ENCODE data around the gene WDR5. TPM values are rescaled to one million over a fixed set of nuclear protein-coding genes. Genes with fewer than 3 reads are reported as not detected.

Gene WDR5
- polyA plus RNA-seq, 1 experiment: 23.8 TPM

DNA sequence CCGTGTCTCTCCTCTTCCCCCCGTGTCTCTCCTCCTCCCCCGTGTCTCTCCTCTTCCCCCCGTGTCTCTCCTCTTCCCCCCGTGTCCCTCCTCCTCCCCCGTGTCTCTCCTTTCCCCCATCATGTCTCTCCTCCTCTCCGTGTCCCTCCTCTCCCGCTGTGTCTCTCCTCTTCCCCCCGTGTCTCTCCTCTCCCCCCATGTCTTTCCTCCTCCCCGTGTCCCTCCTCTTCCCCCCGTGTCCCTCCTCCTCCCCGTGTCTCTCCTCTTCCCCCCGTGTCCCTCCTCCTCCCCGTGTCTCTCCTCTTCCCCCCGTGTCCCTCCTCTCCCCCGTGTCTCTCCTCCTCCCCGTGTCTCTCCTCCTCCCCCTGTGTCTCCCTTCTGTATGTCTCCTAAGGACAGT is 41.3 kb downstream of the WDR5 start:
- no peak for DNase-seq (ENCODE audit: low read depth)
- CTCF ChIA-PET: interaction anchor here (3.6 kb wide), 1 partner anchor 265 kb away, joined by 36 read pairs; no protein-coding TSS in a partner anchor
- POLR2A ChIA-PET: no interaction called here
- Histone ChIP-seq H3K27me3 (ENCODE audit: control insufficient read depth, insufficient read depth, low read length) (peaks cover 13% of the 10 kb centered on the region), H3K4me3 (ENCODE audit: low read depth, low read length) (no peak overlapping the region), H3K36me3 (ENCODE audit: control insufficient read depth, insufficient read depth, low read length) (no peaks in the 10 kb centered on the region)
- TF ChIP-seq, protein P1, sequence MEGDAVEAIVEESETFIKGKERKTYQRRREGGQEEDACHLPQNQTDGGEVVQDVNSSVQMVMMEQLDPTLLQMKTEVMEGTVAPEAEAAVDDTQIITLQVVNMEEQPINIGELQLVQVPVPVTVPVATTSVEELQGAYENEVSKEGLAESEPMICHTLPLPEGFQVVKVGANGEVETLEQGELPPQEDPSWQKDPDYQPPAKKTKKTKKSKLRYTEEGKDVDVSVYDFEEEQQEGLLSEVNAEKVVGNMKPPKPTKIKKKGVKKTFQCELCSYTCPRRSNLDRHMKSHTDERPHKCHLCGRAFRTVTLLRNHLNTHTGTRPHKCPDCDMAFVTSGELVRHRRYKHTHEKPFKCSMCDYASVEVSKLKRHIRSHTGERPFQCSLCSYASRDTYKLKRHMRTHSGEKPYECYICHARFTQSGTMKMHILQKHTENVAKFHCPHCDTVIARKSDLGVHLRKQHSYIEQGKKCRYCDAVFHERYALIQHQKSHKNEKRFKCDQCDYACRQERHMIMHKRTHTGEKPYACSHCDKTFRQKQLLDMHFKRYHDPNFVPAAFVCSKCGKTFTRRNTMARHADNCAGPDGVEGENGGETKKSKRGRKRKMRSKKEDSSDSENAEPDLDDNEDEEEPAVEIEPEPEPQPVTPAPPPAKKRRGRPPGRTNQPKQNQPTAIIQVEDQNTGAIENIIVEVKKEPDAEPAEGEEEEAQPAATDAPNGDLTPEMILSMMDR (IDR thresholded peaks at IDR 0.05; ENCODE audit: insufficient read depth, low read depth, low read length): no peak

DNA sequence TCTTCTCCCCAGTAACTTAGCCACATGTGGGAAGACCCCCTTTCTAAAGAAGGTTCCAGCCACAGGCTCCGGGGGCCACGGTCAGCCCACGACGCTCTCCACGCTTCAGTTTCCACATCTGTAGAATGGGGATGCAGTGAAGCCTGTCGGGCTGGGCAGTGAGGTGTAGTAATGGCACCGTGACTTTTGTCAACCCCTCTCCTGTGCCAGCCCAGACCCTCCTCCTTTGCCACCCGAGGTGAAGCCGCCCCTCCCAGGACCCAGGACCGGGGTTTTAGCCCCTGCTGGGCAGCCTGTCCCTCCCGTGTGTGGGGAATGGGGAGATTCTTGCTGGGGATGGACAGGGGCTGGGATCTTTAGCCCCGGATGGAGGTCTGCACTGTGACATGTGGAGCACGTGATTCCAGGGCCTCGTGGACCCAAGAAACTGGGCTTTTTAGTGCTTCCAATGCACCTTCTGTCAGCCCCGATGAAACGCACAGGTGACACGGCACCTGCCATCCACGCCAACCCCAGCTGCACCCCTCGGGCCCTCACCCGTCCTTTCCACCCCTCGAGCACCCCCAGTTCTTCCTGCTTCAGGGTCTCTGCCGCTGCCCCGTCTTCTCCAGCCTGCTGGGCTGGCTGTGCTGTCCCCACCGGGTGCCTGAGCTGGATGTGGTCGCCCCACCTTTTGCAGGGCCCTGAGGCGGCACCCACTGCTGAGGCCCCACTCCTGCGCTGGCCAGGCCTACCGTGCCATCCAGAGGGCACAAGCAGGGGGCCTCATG is 41.9 kb downstream of the WDR5 start:
- TF ChIP-seq, protein P1 (IDR thresholded peaks at IDR 0.05; ENCODE audit: insufficient read depth, low read depth, low read length): no peak
- H3K4me3 ChIP-seq (ENCODE audit: low read depth, low read length): no peak overlapping the region
- no peaks in the 10 kb centered on the region for H3K36me3 ChIP-seq (ENCODE audit: control insufficient read depth, insufficient read depth, low read length)
- ChIA-PET CTCF (no interaction called here), POLR2A (no interaction called here)
- H3K27me3 ChIP-seq (ENCODE audit: control insufficient read depth, insufficient read depth, low read length): peaks cover 13% of the 10 kb centered on the region
- no peak for DNase-seq (ENCODE audit: low read depth)

DNA sequence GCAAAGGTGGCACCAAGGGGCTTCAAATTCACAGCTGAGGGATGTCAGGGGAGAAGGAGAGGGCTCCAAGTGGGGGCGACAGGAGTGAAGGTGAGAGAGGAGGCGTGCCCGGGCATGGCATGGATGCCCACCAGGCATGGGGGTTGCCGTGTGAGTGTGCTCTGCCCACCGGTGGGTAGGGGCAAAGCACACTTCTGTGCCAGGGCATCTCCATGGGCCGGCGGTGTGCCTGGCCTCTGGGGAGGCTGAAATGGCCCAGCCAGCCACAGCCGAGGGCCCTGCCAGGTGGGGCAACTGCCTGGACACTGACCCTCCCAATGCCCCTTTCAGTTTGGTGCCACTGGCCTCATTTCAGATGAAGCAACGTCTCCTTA is 42.5 kb downstream of the WDR5 start:
- H3K27me3 ChIP-seq (ENCODE audit: control insufficient read depth, insufficient read depth, low read length): peaks cover 13% of the 10 kb centered on the region
- ChIA-PET CTCF (no interaction called here), POLR2A (no interaction called here)
- TF ChIP-seq, protein P1 (IDR thresholded peaks at IDR 0.05; ENCODE audit: insufficient read depth, low read depth, low read length): no peak
- no peak overlapping the region for H3K4me3 ChIP-seq (ENCODE audit: low read depth, low read length)
- DNase-seq (ENCODE audit: low read depth): no peak
- no peaks in the 10 kb centered on the region for H3K36me3 ChIP-seq (ENCODE audit: control insufficient read depth, insufficient read depth, low read length)

DNA sequence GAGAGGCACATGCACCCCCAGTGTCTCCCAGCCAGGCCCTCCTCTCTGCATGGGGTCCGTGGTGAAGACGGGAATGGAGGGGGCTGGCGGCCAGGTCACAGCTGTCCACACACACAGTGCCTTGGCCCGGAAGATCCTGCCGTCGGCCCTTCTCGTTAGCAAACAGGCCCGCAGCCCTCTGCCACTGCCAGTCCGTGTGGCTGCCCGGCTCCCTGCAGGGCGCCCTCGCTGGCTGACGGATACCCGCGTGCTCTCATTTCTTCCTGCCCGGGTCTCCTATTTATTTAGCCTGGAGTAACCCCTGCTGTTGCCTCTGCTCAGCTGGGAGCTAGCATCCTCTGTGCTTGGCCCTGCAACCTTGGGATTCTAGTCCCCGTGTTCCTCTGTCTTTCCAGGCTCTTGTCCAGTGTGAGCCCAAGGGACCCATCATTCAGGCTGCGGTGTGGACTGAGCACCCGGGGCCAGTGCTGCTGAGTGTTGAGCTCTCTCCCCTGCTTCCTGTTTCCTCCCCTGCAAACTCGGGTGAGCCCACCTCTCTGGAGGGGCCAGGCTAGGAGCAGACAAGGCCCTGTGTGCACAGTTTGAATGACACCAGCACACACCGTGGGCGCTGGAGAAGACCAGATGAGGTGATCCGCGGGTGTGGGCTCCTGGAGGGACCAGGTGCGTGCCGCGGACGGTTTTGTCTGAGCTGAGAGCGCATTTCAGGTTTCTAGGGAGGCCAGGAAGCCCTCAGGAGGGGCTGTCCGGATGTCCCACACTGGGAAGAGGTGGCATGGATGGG is 43.1 kb downstream of the WDR5 start:
- no peak for DNase-seq (ENCODE audit: low read depth)
- Histone ChIP-seq H3K27me3 (ENCODE audit: control insufficient read depth, insufficient read depth, low read length) (peaks cover 13% of the 10 kb centered on the region), H3K36me3 (ENCODE audit: control insufficient read depth, insufficient read depth, low read length) (no peaks in the 10 kb centered on the region), H3K4me3 (ENCODE audit: low read depth, low read length) (no peak overlapping the region)
- CTCF ChIA-PET: interaction anchor here (1.3 kb wide), 1 partner anchor 18 kb away, joined by 5 read pairs; no protein-coding TSS in a partner anchor
- POLR2A ChIA-PET: no interaction called here
- TF ChIP-seq, protein P1 (IDR thresholded peaks at IDR 0.05; ENCODE audit: insufficient read depth, low read depth, low read length): no peak

DNA sequence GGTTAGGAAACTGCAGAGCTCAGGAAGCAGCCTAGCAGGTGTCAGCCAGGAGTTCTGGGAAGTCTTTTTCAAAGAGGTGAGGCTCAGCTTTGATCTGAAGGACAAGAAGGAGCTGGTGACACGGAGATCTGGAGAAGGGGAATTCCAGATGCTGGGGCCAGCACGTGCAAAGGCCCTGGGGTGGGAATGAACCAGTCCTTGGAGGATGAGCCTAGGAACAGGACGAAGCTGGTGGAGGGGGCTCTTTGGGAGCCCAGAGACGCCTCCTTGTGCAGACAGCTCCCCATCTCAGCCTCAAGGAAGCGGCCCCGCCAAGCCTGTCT is 43.7 kb downstream of the WDR5 start:
- TF ChIP-seq, protein P1 (IDR thresholded peaks at IDR 0.05; ENCODE audit: insufficient read depth, low read depth, low read length): no peak
- ChIA-PET POLR2A (no interaction called here), CTCF (interaction anchor here (1.3 kb wide), 1 partner anchor 18 kb away, joined by 5 read pairs; no protein-coding TSS in a partner anchor)
- H3K27me3 ChIP-seq (ENCODE audit: control insufficient read depth, insufficient read depth, low read length): peaks cover 13% of the 10 kb centered on the region
- H3K36me3 ChIP-seq (ENCODE audit: control insufficient read depth, insufficient read depth, low read length): no peaks in the 10 kb centered on the region
- H3K4me3 ChIP-seq (ENCODE audit: low read depth, low read length): no peak overlapping the region
- no peak for DNase-seq (ENCODE audit: low read depth)

All from BJ (cell line).